ENCODE measurements around the gene PDPN. TPM values are rescaled to one million over a fixed set of nuclear protein-coding genes. Genes with fewer than 3 reads are reported as not detected.

Gene PDPN
- total RNA-seq, 1 experiment from 2014 or later: not detected

DNA sequence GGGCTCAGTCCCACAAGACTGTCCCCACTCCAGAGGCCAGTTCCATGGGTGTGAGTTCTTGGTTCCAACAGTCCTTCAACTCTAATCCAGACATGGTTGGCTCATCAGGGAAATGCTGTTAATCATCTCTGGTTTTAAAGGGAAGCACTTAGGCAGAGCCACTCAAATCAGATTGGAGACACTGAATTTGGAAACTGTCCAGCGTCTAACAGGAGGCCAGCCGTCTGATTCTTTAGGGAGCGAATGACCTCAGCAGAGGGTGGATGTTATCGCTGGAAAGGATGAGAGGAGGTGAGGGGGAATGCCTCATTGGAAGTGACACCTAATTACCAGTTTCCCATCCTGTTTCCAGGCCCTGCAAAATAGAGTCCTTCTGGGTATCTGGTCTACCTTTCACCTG lies 47.1 kb upstream of the PDPN start:
- no peaks in the 10 kb centered on the region for H4K20me1 ChIP-seq (ENCODE audit: insufficient read depth)
- no peaks in the 10 kb centered on the region for H3K36me3 ChIP-seq (ENCODE audit: control insufficient read depth in 1 of 2, insufficient read depth in 2 of 2, low read length in 2 of 2)
- POLR2A ChIA-PET: no interaction called here
- no peak overlapping the region for H3K4me2 ChIP-seq (ENCODE audit: low read length)
- RAD21 ChIA-PET (ENCODE audit: low non-redundant PET in 1 of 2, low total read pairs in 2 of 2, uncharacterized antibody in 2 of 2, unreplicated experiment in 2 of 2): no interaction called here
- DNase-seq (ENCODE audit: low read depth, low spot score) (no peak), ATAC-seq (no peak)
- H2AFZ ChIP-seq (ENCODE audit: low read depth, low read length, poor library complexity, severe bottlenecking): no peak overlapping the region
- no peaks in the 10 kb centered on the region for H3K27me3 ChIP-seq (ENCODE audit: insufficient read depth, low read length)
- intact Hi-C loops (cut with micrococcal nuclease): no loop called here
- no peak for TF ChIP-seq ZNF274 (IDR thresholded peaks at IDR 0.05; ENCODE audit: low read depth, low read length)
- TF ChIP-seq, protein P1, sequence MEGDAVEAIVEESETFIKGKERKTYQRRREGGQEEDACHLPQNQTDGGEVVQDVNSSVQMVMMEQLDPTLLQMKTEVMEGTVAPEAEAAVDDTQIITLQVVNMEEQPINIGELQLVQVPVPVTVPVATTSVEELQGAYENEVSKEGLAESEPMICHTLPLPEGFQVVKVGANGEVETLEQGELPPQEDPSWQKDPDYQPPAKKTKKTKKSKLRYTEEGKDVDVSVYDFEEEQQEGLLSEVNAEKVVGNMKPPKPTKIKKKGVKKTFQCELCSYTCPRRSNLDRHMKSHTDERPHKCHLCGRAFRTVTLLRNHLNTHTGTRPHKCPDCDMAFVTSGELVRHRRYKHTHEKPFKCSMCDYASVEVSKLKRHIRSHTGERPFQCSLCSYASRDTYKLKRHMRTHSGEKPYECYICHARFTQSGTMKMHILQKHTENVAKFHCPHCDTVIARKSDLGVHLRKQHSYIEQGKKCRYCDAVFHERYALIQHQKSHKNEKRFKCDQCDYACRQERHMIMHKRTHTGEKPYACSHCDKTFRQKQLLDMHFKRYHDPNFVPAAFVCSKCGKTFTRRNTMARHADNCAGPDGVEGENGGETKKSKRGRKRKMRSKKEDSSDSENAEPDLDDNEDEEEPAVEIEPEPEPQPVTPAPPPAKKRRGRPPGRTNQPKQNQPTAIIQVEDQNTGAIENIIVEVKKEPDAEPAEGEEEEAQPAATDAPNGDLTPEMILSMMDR (IDR thresholded peaks at IDR 0.05 in 2 of 3, conservative IDR thresholded peaks at IDR 0.05 in 1 of 3; ENCODE audit: borderline replicate concordance in 1 of 3, insufficient read depth in 1 of 3, low read depth in 2 of 3, low read length in 2 of 3): no peak
- no peak for TF ChIP-seq YY1 (IDR thresholded peaks at IDR 0.05; ENCODE audit: extremely low read depth, insufficient replicate concordance, low read depth, low read length)
- TF ChIP-seq SP1 (IDR thresholded peaks at IDR 0.05; ENCODE audit: low read depth): no peak
- no peak for TF ChIP-seq POLR2A (IDR thresholded peaks at IDR 0.05; ENCODE audit: borderline replicate concordance, extremely low read depth, insufficient read depth, insufficient read length)
- TF ChIP-seq ELF1 (IDR thresholded peaks at IDR 0.05; ENCODE audit: borderline replicate concordance, low read depth): no peak
- no peak for TF ChIP-seq CEBPB (IDR thresholded peaks at IDR 0.05; ENCODE audit: low read depth)
- TF ChIP-seq, protein P2, sequence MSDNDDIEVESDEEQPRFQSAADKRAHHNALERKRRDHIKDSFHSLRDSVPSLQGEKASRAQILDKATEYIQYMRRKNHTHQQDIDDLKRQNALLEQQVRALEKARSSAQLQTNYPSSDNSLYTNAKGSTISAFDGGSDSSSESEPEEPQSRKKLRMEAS (IDR thresholded peaks at IDR 0.05): no peak
- TF ChIP-seq TCF7L2 (IDR thresholded peaks at IDR 0.05; ENCODE audit: borderline replicate concordance, extremely low read depth, insufficient read depth, insufficient read length): no peak
- no peak for TF ChIP-seq ZFX (IDR thresholded peaks at IDR 0.05)
- no peak for TF ChIP-seq EZH2 (IDR thresholded peaks at IDR 0.05)
- no peak for TF ChIP-seq SRF (IDR thresholded peaks at IDR 0.05; ENCODE audit: low read depth)
- no peak overlapping the region for H3K4me3 ChIP-seq (replicated peaks in 1 of 2; ENCODE audit: low read depth in 1 of 2, low read length in 2 of 2)
- no TSS peak for BruUV-seq (replicated peaks)
- H3K9me3 ChIP-seq (ENCODE audit: control insufficient read depth in 1 of 2, insufficient read depth in 1 of 2, low read depth in 1 of 2, low read length in 2 of 2): no peaks in the 10 kb centered on the region
- H3K9me2 ChIP-seq (ENCODE audit: insufficient read depth): no peaks in the 10 kb centered on the region
- no peaks in the 10 kb centered on the region for H3K79me2 ChIP-seq (ENCODE audit: insufficient read depth, low read length)
- no peak overlapping the region for H3K27ac ChIP-seq (ENCODE audit: low read depth, low read length)
- H3K9ac ChIP-seq (ENCODE audit: low read length): no peak overlapping the region
- CTCF ChIA-PET: no interaction called here
- no peaks in the 10 kb centered on the region for H3K4me1 ChIP-seq (ENCODE audit: control insufficient read depth in 1 of 2, insufficient read depth in 2 of 2, low read length in 2 of 2)

All from HCT116 (cell line).